GM19455 (cell line): ENCODE data around the gene KLHL40.

Experiments used
- ATAC-seq: cut with Tn5 transposase; IDR thresholded peaks from one replicate; pipeline ENCODE4 v1.9.1; 2021; ENCODE audit not compliant: unreplicated experiment

KLHL40 gene

GRCh38 chr3:42685363-42685881, at the start of gene KLHL40:
KLHL40 (plus strand) TSS chr3:42685537; CDS start chr3:42685619, 82 bp downstream.
- no peak for ATAC-seq

GRCh38 chr3:42637001-42637400, 48.3 kb upstream of the KLHL40 start:
- ATAC-seq, result no peak

- no peak for ATAC-seq
Observed at GRCh38 chr3:42638339-42638842, 46.9 kb upstream of the KLHL40 start.

- no peak for ATAC-seq
Observed at GRCh38 chr3:42639192-42639591, 46.1 kb upstream of the KLHL40 start.

GRCh38 chr3:42640129-42640528, 45.2 kb upstream of the KLHL40 start:
- ATAC-seq, result no peak

- no peak for ATAC-seq
Observed at GRCh38 chr3:42640771-42641370, 44.5 kb upstream of the KLHL40 start.

GRCh38 chr3:42647821-42648459, 37.4 kb upstream of the KLHL40 start:
- ATAC-seq, result no peak

- no peak for ATAC-seq
Observed at GRCh38 chr3:42649006-42649405, 36.3 kb upstream of the KLHL40 start.

- ATAC-seq, result no peak
Observed at GRCh38 chr3:42649783-42650182, 35.6 kb upstream of the KLHL40 start.

- ATAC-seq, result no peak
Observed at GRCh38 chr3:42651248-42652091, 33.9 kb upstream of the KLHL40 start.

GRCh38 chr3:42652251-42652610, 33.1 kb upstream of the KLHL40 start:
- ATAC-seq, result no peak

GRCh38 chr3:42652611-42653302, 32.6 kb upstream of the KLHL40 start:
- no peak for ATAC-seq

- ATAC-seq, result no peak
Observed at GRCh38 chr3:42653303-42653559, 32.1 kb upstream of the KLHL40 start.

- ATAC-seq, result no peak
Observed at GRCh38 chr3:42653560-42654330, 31.6 kb upstream of the KLHL40 start, which contains the start of gene ZBTB47. ZBTB47 (plus strand) TSS chr3:42653697; CDS start chr3:42658356, 4,659 bp downstream.

- no peak for ATAC-seq
Observed at GRCh38 chr3:42654331-42655201, 30.8 kb upstream of the KLHL40 start.

GRCh38 chr3:42655331-42655888, 29.9 kb upstream of the KLHL40 start:
- ATAC-seq, result no peak

GRCh38 chr3:42655980-42656679, 29.2 kb upstream of the KLHL40 start:
- ATAC-seq, result no peak
